SU-DHL-6 (cell line): Measurements from ENCODE around the gene THEM5.

Experiments used
- H2AFZ ChIP-seq: fragments of 200-600 bp; sonication (generic); 2 replicates; pipeline ENCODE4 v1.6.1; 2014; ENCODE audit warnings: low read depth, mild to moderate bottlenecking, moderate library complexity, mixed read lengths, antibody characterized with exemption, low read length; ENCODE audit not compliant: severe bottlenecking
- H3F3A ChIP-seq: fragments of 200-600 bp; shearing (Covaris generic); 2 replicates; pipeline ENCODE4 v1.6.0; 2016; ENCODE audit warnings: antibody characterized with exemption, mild to moderate bottlenecking; ENCODE audit not compliant: insufficient read depth
- H3K27ac ChIP-seq: fragments of 200-600 bp; sonication (generic); 2 replicates; pipeline ENCODE4 v1.5.1; 2016; ENCODE audit warnings: low read depth, mild to moderate bottlenecking, low read length, moderate library complexity, mixed read lengths
- H3K27me3 ChIP-seq: fragments of 200-600 bp; sonication (generic), shearing (Covaris generic); 2 replicates; pipeline ENCODE4 v1.6.0; 2014; ENCODE audit warnings: mild to moderate bottlenecking, low read length
- H3K36me3 ChIP-seq: fragments of 200-600 bp; sonication (generic); 2 replicates; pipeline ENCODE4 v1.6.1; 2014; ENCODE audit warnings: mild to moderate bottlenecking, low read length, mixed read lengths
- H3K4me2 ChIP-seq: fragments of 300-600, 200-600 bp; shearing (Covaris generic), sonication (generic); 2 replicates; pipeline ENCODE4 v1.6.0; 2014; ENCODE audit warnings: low read length, low read depth, mild to moderate bottlenecking; ENCODE audit not compliant: poor library complexity, severe bottlenecking
- H3K4me3 ChIP-seq: fragments of 200-600 bp; sonication (generic); 2 replicates; pipeline ENCODE4 v1.5.1; 2014; ENCODE audit warnings: antibody characterized with exemption, low read length, mild to moderate bottlenecking, mixed read lengths; ENCODE audit not compliant: insufficient read depth, poor library complexity, severe bottlenecking
- H3K79me2 ChIP-seq: fragments of 200-600 bp; sonication (generic); 2 replicates; pipeline ENCODE4 v1.6.1; 2014; ENCODE audit warnings: mild to moderate bottlenecking, low read length, moderate library complexity; ENCODE audit not compliant: insufficient read depth
- H3K9ac ChIP-seq: fragments of 200-600 bp; sonication (generic); 2 replicates; pipeline ENCODE4 v1.7.0; 2014; ENCODE audit warnings: mild to moderate bottlenecking, low read length
- H3K9me2 ChIP-seq: fragments of 200-600 bp; sonication (generic); replicated peaks from 2 replicates; pipeline ENCODE4 v1.6.1; 2014; ENCODE audit warnings: low read length; ENCODE audit not compliant: insufficient read depth
- H3K9me3 ChIP-seq: fragments of 200-600 bp; sonication (generic); 2 replicates; pipeline ENCODE4 v1.6.1; 2014; ENCODE audit warnings: low read length, mixed read lengths; ENCODE audit not compliant: insufficient read depth
- H4K20me1 ChIP-seq: fragments of 200-600 bp; sonication (generic); 2 replicates; pipeline ENCODE4 v1.6.1; 2014; ENCODE audit warnings: low read depth, mild to moderate bottlenecking, antibody characterized with exemption, low read length, moderate library complexity, mixed read lengths
- CTCF ChIP-seq: fragments of 200-600 bp; sonication (generic); IDR thresholded peaks from one replicate; pipeline ENCODE4 v1.5.1; 2017; ENCODE audit warnings: antibody characterized with exemption, mild to moderate bottlenecking, low read length, moderate library complexity; ENCODE audit not compliant: insufficient read depth, poor library complexity, severe bottlenecking
- EZH2phosphoT487 ChIP-seq: fragments of 200-600 bp; sonication (generic), shearing (Covaris generic); conservative IDR thresholded peaks from 2 replicates; pipeline ENCODE4 v1.6.1; 2018; ENCODE audit warnings: mild to moderate bottlenecking, antibody characterized with exemption, low read length, moderate library complexity, mixed read lengths

The THEM5 gene

GRCh38 chr1:151814426-151814825 lies 39.1 kb downstream of the THEM5 start:
- no peaks in the 10 kb centered on the region for H3K27me3 ChIP-seq
- H3F3A ChIP-seq = no peaks in the 10 kb centered on the region
- no peak overlapping the region for H3K4me3 ChIP-seq
- H3K9me3 ChIP-seq = no peaks in the 10 kb centered on the region
- H3K9ac ChIP-seq = no peak overlapping the region
- H3K36me3 ChIP-seq = no peaks in the 10 kb centered on the region
- H3K79me2 ChIP-seq = no peaks in the 10 kb centered on the region
- H2AFZ ChIP-seq = no peak overlapping the region
- no peaks in the 10 kb centered on the region for H3K9me2 ChIP-seq
- H3K27ac ChIP-seq = no peak overlapping the region
- H4K20me1 ChIP-seq = no peaks in the 10 kb centered on the region
- TF ChIP-seq EZH2phosphoT487 = no peak
- no peak for TF ChIP-seq CTCF
- H3K4me2 ChIP-seq = no peak overlapping the region

- Histone ChIP-seq H3K27ac (no peak overlapping the region), H3K36me3 (no peaks in the 10 kb centered on the region), H3F3A (no peaks in the 10 kb centered on the region), H3K9me3 (no peaks in the 10 kb centered on the region), H3K4me3 (no peak overlapping the region), H3K9ac (no peak overlapping the region), H4K20me1 (no peaks in the 10 kb centered on the region), H3K79me2 (no peaks in the 10 kb centered on the region), H2AFZ (no peak overlapping the region), H3K9me2 (no peaks in the 10 kb centered on the region), H3K27me3 (no peaks in the 10 kb centered on the region), H3K4me2 (no peak overlapping the region)
- TF ChIP-seq CTCF (no peak), EZH2phosphoT487 (no peak)
Measured at GRCh38 chr1:151813271-151813977, 40.1 kb downstream of the THEM5 start.

GRCh38 chr1:151811181-151811580 lies 42.3 kb downstream of the THEM5 start:
- no peak overlapping the region for H3K4me2 ChIP-seq
- H4K20me1 ChIP-seq = no peaks in the 10 kb centered on the region
- no peaks in the 10 kb centered on the region for H3F3A ChIP-seq
- no peak overlapping the region for H3K9ac ChIP-seq
- TF ChIP-seq CTCF (no peak), EZH2phosphoT487 (no peak)
- no peaks in the 10 kb centered on the region for H3K9me2 ChIP-seq
- H3K9me3 ChIP-seq = no peaks in the 10 kb centered on the region
- H3K27ac ChIP-seq = no peak overlapping the region
- H3K4me3 ChIP-seq = no peak overlapping the region
- no peaks in the 10 kb centered on the region for H3K36me3 ChIP-seq
- H3K79me2 ChIP-seq = no peaks in the 10 kb centered on the region
- H3K27me3 ChIP-seq = no peaks in the 10 kb centered on the region
- no peak overlapping the region for H2AFZ ChIP-seq
